ENCODE measurements around the gene POU2F3. TPM values are rescaled to one million over a fixed set of nuclear protein-coding genes. Genes with fewer than 3 reads are reported as not detected.

Gene POU2F3
- total RNA-seq, 4 donors from 2014 or later = 0.27 to 0.46 TPM; not detected in 2

GRCh38 chr11:120259241-120259640 lies 19.3 kb downstream of the POU2F3 start:
- WGBS, 2 donors (ENCODE audit: low coverage in 1 of 2) = 88 to 89% methylated on average over 3 of the region's 3 CpGs
- no peaks in the 10 kb centered on the region for H3K4me1 ChIP-seq
- no peak for ATAC-seq
- H3K4me3 ChIP-seq = no peak overlapping the region
- H3K36me3 ChIP-seq = no peaks in the 10 kb centered on the region
- H3K27ac ChIP-seq = no peak overlapping the region
- peaks cover 52% of the 10 kb centered on the region for H3K27me3 ChIP-seq
- TF ChIP-seq POLR2AphosphoS5 (IDR thresholded peaks at IDR 0.05) (no peak), EP300 (IDR thresholded peaks at IDR 0.05) (no peak), POLR2A (IDR thresholded peaks at IDR 0.05) (no peak), CTCF (IDR thresholded peaks at IDR 0.05) (no peak)
- no peaks in the 10 kb centered on the region for H3K9me3 ChIP-seq

- H3K9me3 ChIP-seq = no peaks in the 10 kb centered on the region
- H3K27ac ChIP-seq = no peak overlapping the region
- 85 to 90% methylated on average over 2 of the region's 7 CpGs for WGBS, 2 donors (ENCODE audit: low coverage in 1 of 2)
- H3K27me3 ChIP-seq = peaks cover 50% of the 10 kb centered on the region
- ATAC-seq = no peak
- H3K4me1 ChIP-seq = no peaks in the 10 kb centered on the region
- no peaks in the 10 kb centered on the region for H3K36me3 ChIP-seq
- H3K4me3 ChIP-seq = no peak overlapping the region
- no peak for TF ChIP-seq POLR2AphosphoS5 (IDR thresholded peaks at IDR 0.05)
- no peak for TF ChIP-seq EP300 (IDR thresholded peaks at IDR 0.05)
- TF ChIP-seq POLR2A (IDR thresholded peaks at IDR 0.05) = no peak
- TF ChIP-seq CTCF (IDR thresholded peaks at IDR 0.05) = no peak
These were observed 20.1 kb downstream of the POU2F3 start for GRCh38 chr11:120259988-120260565.

DNA sequence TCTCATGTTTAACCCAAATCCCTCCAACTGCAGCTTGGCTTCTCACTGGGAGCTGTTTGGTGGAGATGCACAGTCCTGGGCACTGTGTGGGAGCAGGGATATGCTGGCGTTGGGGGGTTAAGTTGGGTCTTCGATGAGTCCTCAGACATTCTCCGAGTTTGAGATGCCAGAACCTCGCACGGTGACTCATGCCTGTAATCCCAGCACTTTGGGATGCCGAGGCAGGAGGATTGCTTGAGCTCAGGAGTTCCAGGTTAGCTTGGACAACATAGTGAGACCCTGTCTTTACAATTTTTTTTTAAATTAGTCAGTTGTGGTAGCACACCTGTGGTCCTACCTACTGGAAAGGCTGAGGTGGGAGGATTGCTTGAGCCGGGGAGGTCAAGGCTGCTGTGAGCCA lies 20.7 kb downstream of the POU2F3 start:
- ATAC-seq = no peak
- no peak overlapping the region for H3K27ac ChIP-seq
- no peak for TF ChIP-seq POLR2A (IDR thresholded peaks at IDR 0.05)
- TF ChIP-seq POLR2AphosphoS5 (IDR thresholded peaks at IDR 0.05) = no peak
- no peak for TF ChIP-seq EP300 (IDR thresholded peaks at IDR 0.05)
- no peak for TF ChIP-seq CTCF (IDR thresholded peaks at IDR 0.05)
- H3K27me3 ChIP-seq = peaks cover 49% of the 10 kb centered on the region
- 88 to 97% methylated on average over 5 to 6 of the region's 7 CpGs for WGBS, 2 donors (ENCODE audit: low coverage in 1 of 2)
- no peaks in the 10 kb centered on the region for H3K9me3 ChIP-seq
- H3K36me3 ChIP-seq = no peaks in the 10 kb centered on the region
- no peak overlapping the region for H3K4me3 ChIP-seq
- no peaks in the 10 kb centered on the region for H3K4me1 ChIP-seq

DNA sequence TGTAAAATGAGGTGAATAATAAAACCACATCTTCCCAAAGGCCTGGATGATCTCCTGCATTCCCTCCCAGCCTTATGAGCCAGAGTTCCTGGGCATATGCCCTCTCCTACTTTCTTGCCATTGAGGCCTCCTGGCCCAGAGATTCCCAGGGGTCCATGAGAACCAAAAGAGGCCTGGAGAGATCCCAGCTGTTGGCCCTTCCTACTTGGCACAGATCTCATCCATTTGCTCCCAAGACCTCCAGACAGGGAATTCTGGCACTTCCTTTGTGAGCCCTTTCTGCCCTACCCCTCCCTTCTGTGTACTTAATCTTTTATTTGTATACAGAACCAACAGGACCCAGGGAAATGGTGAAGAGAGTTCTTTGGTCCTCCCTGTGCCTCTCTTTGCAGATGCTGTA lies 21.4 kb downstream of the POU2F3 start:
- H3K4me3 ChIP-seq = no peak overlapping the region
- no peak for TF ChIP-seq EP300 (IDR thresholded peaks at IDR 0.05)
- no peak for TF ChIP-seq CTCF (IDR thresholded peaks at IDR 0.05)
- TF ChIP-seq POLR2A (IDR thresholded peaks at IDR 0.05) = no peak
- TF ChIP-seq POLR2AphosphoS5 (IDR thresholded peaks at IDR 0.05) = no peak
- ATAC-seq = no peak

GRCh38 chr11:120261931-120262330 lies 22.0 kb downstream of the POU2F3 start:
- Histone ChIP-seq H3K27ac (no peak overlapping the region), H3K4me1 (no peaks in the 10 kb centered on the region), H3K4me3 (no peak overlapping the region), H3K9me3 (no peaks in the 10 kb centered on the region), H3K27me3 (peaks cover 49% of the 10 kb centered on the region), H3K36me3 (no peaks in the 10 kb centered on the region)
- ATAC-seq = no peak
- 58 to 65% methylated on average over 2 to 3 of the region's 3 CpGs for WGBS, 2 donors (ENCODE audit: low coverage in 1 of 2)
- no peak for TF ChIP-seq POLR2AphosphoS5 (IDR thresholded peaks at IDR 0.05)
- TF ChIP-seq EP300 (IDR thresholded peaks at IDR 0.05) = no peak
- TF ChIP-seq POLR2A (IDR thresholded peaks at IDR 0.05) = no peak
- no peak for TF ChIP-seq CTCF (IDR thresholded peaks at IDR 0.05)

More for the DNA sequence above, 21.4 kb downstream of the POU2F3 start:
- no peaks in the 10 kb centered on the region for H3K9me3 ChIP-seq
- no peaks in the 10 kb centered on the region for H3K4me1 ChIP-seq
- peaks cover 49% of the 10 kb centered on the region for H3K27me3 ChIP-seq
- no peaks in the 10 kb centered on the region for H3K36me3 ChIP-seq
- H3K27ac ChIP-seq = no peak overlapping the region
